HG03060 (cell line): ENCODE data around the gene BLOC1S3.

Experiments used
- ATAC-seq: cut with Tn5 transposase; IDR thresholded peaks from one replicate; pipeline ENCODE4 v1.9.1; 2021; ENCODE audit warnings: low read depth, moderate number of reproducible peaks; ENCODE audit not compliant: unreplicated experiment

Gene BLOC1S3

GRCh38 chr19:45145270-45146189, 33.1 kb upstream of the BLOC1S3 start:
- ATAC-seq: no peak

DNA sequence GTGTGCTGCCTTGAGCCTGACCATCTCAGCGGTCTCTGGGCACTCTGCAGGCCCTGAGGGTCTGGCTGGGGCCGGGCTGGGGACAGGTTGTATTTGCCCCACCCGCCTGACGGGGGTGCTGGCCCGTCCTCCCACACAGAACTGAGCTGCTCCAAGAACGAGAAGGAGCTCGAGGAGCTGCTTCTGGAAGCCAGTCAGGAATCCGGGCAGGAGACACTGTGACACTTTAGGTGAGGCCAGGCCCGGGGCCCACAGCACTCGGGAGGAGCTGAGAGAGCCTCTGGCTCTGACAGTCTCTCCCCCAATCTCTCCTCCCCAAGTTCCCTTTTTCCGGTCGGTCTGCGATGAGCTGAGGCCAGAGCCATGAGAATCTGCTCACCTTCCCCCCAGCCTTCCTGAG, 32.3 kb upstream of the BLOC1S3 start:
- no peak for ATAC-seq

GRCh38 chr19:45146741-45147205, 31.8 kb upstream of the BLOC1S3 start:
- no peak for ATAC-seq

DNA sequence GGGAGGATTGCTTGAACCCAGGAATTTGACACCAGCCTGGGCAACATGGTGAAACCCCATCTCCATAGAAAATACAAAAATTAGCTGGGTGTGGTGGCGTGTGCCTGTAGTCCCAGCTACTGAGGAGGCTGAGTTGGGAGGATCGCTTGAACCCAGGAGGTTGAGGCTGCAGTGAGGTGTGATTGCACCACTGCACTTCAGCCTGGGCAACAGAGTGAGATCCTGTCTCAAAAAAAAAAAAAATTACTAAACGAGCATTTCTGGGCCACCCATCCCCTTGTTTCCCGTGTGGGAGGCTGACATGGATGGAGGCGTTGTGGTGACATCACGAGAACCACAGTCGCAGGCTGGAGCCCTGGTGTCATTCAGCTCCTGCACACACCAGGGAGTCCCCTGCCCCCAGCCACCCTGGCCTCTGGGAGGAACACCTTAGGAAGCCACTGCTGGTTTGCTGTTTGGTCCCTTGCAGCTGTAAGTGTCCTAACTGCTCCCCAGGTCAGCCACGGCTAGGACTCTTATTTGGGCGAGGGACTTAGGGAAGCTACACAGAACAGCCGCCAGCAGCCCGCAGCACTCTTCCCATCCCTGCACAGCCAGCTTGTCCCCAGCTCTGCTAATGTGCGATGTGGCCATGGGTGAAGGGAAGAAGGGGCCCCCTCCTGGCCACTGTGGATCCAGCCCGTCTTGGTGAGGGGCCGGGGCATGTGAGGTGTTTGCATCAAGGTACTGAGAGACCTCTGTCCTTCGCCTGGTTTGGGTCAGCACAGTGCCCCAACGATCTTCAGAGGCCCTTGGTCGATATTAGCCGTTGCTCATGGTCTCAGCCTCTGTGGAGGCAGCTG, 30.5 kb upstream of the BLOC1S3 start:
- ATAC-seq: no peak

- ATAC-seq: no peak
Measured at GRCh38 chr19:45149129-45149528, 29.5 kb upstream of the BLOC1S3 start.

GRCh38 chr19:45150180-45150579, 28.4 kb upstream of the BLOC1S3 start:
- no peak for ATAC-seq

DNA sequence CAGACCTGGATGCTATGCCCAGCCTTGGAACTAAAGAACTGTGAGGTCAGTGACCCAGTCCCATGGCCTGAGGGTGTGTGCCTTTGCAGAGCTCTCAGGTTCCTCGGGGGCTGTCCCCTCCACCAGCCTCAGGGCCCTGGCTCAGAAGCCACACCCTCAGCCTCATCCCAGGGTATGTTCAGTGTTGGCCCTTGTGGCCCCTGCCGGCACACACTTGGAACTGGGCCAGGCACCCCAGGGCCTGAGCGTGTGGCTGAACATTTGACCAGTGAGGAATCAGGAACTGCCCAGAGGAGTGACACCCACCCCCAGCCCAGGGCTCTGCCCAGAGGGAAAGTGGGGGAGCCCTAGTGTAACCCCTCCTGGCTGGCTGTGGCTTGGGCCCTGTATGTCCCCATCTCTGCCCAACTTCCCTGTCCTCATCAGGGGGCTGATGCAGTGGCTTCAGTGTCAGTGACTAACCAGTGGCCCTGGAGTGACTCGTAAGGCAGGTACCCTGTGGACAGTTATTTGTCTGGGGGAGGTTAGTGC, 27.8 kb upstream of the BLOC1S3 start:
- ATAC-seq: no peak

DNA sequence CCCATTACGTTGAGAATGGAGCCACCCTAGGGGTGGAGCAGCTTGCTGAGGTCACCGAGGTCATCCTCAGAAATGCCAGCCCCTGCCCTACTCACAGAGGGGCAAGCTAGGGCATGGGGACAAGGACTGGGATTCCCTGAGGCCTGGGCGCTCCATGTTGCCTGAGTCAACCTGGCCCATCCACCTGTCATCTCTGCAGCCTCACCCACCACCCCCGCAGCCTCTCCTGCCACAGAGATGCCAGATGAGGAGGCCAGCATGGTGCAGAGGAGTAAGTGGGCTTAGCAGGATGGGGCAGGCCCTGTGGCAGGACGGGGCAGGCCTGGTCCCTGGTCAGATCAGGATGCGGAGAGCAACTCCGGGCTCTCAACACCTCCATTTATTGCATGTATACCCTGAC, 27.3 kb upstream of the BLOC1S3 start:
- no peak for ATAC-seq

- ATAC-seq: no peak
Measured at GRCh38 chr19:45151821-45152503, 26.6 kb upstream of the BLOC1S3 start.

- ATAC-seq: no peak
Measured at GRCh38 chr19:45152504-45153338, 25.9 kb upstream of the BLOC1S3 start.

DNA sequence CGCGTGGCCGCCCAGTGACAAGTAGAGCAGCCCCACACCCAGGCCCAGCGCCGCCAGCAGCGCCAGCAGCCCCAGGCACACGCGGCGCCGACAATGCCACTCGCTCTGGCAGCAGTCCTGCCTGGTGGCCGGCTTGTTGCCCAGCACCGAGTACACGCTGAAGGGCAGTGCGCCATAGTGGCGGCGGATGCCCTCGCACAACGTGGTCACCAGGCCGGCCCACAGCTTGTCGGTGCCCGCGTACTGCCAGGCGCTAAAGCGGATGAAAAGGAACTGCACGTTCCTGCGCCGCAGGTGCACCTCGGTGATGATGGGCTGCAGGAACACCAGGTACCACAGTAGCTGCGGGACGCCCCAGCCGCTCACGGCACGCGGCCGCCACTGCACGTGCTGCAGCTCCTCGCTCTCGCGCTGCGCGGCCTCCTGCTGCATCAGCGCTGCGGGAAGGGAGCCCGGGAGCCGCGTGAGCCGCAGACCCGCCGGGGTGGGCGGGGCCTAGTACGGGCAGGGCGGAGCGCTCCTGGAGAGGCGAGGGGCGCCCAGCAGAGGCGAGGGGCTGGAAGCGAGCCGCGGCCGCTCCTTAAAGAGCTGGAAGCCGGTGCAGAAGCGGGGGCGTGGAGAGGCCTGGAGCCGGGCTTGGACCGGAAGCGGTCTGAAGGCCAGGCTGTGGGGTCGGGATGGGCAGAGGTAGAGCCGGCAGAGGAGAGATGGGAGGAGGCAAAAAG, 25.1 kb upstream of the BLOC1S3 start:
- no peak for ATAC-seq

- no peak for ATAC-seq
Measured at GRCh38 chr19:45154064-45154827, 24.3 kb upstream of the BLOC1S3 start.

DNA sequence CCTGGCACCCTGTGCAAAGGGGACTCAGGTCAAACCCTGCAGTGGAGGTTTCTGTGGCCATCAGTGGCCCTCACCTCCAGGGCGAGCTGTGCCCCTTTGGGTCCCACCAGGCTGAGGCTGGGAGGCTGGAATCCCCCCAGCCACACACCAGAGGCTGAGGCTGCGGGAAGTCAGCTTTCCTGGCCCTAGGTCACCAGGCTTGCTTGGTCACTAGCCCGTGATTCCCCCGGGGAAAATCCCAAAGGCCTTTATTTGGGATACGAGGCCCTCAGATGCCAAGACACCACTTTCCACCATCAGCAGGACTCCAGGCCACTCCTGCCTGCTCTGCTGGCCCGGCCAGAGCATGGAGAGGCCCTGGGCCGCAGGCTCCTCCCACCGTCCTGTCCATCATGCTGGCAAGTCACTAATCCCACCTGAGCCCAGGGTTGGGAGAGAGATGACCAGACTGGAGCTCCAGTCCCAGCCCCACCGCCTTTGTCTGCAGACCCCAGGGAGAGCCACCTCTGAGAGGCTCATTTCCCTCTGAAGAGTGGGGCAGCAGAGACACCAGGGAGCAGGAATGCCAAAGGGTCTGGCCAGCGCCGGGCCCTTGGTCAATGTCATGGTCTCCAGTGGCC, 22.5 kb upstream of the BLOC1S3 start:
- ATAC-seq: no peak

DNA sequence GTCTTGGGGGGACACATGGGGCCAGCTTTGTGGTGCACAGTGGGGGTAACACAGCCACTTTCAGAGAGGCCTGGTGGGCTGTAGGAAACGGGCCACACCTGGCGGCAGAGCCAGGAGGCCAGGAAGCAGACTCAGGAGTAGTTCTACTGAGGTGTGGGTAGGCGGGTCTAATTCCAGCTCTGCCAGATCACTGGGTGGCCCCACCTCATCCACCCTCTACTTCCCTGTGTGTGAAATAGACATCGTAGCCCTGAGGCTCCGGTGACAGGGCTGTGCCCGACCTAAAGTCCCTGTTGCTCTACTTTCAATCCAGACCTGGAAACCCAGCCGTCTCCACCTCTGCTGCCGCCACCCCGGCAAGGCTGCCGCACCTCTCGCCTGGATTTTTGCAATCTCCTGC, 21.8 kb upstream of the BLOC1S3 start:
- no peak for ATAC-seq

DNA sequence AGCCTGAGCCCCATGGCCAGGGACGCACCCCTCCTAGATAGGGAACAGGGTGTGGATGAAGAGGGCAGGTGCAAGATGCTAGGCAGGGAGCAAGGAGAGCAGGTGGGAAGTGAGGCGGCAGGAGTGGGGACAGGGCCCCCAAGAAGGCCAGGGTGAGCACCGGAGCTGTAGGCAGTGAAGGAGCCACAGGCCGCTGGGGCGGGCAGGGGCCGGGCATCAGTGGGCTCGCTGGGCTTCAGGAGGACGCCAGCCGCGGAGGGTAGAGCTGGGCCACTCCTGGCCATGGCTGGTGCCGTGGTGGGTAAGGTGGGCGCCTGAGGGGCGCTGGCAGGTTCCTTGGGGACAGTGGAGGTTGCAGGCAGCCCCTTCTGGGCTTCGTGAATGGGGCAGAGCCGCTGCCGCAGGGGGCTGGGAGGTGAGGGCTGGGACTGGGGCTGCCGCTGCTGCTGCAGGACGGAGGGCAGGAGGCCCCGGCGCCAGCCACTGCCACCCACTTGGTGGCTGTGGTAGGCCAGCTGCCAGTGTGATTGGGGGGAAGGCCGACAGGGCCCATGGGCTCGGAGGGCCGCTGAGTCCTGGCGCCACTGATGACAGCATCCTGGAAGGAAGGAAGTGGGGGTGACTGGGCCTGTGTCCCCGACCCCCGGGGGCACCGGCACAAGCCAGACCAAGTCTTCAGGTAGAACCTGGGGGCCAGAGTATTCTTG, 19.9 kb upstream of the BLOC1S3 start:
- ATAC-seq: no peak

- ATAC-seq: no peak
Measured at GRCh38 chr19:45159210-45159970, 19.2 kb upstream of the BLOC1S3 start.

- ATAC-seq: no peak
Measured at GRCh38 chr19:45159971-45160324, 18.6 kb upstream of the BLOC1S3 start.
